HG03139 (cell line): Measurements from ENCODE around the gene PPFIBP2.

Source experiments
- ATAC-seq: cut with Tn5 transposase; IDR thresholded peaks from one replicate; pipeline ENCODE4 v1.9.1; 2021; ENCODE audit not compliant: unreplicated experiment

Gene PPFIBP2

GRCh38 chr11:7621090-7621489 is 107.3 kb downstream of the PPFIBP2 start:
- no peak for ATAC-seq

- ATAC-seq, result no peak
Measured at GRCh38 chr11:7621554-7621953, 107.8 kb downstream of the PPFIBP2 start.

- no peak for ATAC-seq
Measured at GRCh38 chr11:7622721-7623120, 108.9 kb downstream of the PPFIBP2 start.

GRCh38 chr11:7628660-7629059 is 114.9 kb downstream of the PPFIBP2 start:
- no peak for ATAC-seq

- ATAC-seq, result no peak
Measured at GRCh38 chr11:7630002-7630401, 116.2 kb downstream of the PPFIBP2 start.

- ATAC-seq, result no peak
Measured at GRCh38 chr11:7632211-7632610, 118.4 kb downstream of the PPFIBP2 start.

- ATAC-seq, result no peak
Measured at GRCh38 chr11:7635137-7635536, 121.3 kb downstream of the PPFIBP2 start.

GRCh38 chr11:7635708-7636107 is 121.9 kb downstream of the PPFIBP2 start:
- no peak for ATAC-seq

- ATAC-seq, result no peak
Measured at GRCh38 chr11:7636350-7636749, 122.6 kb downstream of the PPFIBP2 start.

GRCh38 chr11:7637447-7638157 is 123.8 kb downstream of the PPFIBP2 start:
- ATAC-seq, result no peak

- ATAC-seq, result no peak
Measured at GRCh38 chr11:7638710-7639642, 125.2 kb downstream of the PPFIBP2 start.

- no peak for ATAC-seq
Measured at GRCh38 chr11:7639643-7640025, 125.8 kb downstream of the PPFIBP2 start.

- ATAC-seq, result no peak
Measured at GRCh38 chr11:7640816-7641215, 127.0 kb downstream of the PPFIBP2 start.

GRCh38 chr11:7642747-7643146 is 128.9 kb downstream of the PPFIBP2 start:
- ATAC-seq, result no peak

GRCh38 chr11:7643314-7643713 is 129.5 kb downstream of the PPFIBP2 start:
- no peak for ATAC-seq

- ATAC-seq, result no peak
Measured at GRCh38 chr11:7645206-7645605, 131.4 kb downstream of the PPFIBP2 start.

- ATAC-seq, result no peak
Measured at GRCh38 chr11:7646866-7647265, 133.1 kb downstream of the PPFIBP2 start.

- no peak for ATAC-seq
Measured at GRCh38 chr11:7648264-7648663, 134.5 kb downstream of the PPFIBP2 start.

- ATAC-seq, result no peak
Measured at GRCh38 chr11:7651140-7651551, 137.3 kb downstream of the PPFIBP2 start.

- no peak for ATAC-seq
Measured at GRCh38 chr11:7651700-7652099, 137.9 kb downstream of the PPFIBP2 start.

GRCh38 chr11:7654195-7654705 is 140.5 kb downstream of the PPFIBP2 start:
- no peak for ATAC-seq
